HG02623 (cell line): ENCODE data around the gene RPP30.

Experiments used
- ATAC-seq: cut with Tn5 transposase; IDR thresholded peaks from one replicate; pipeline ENCODE4 v1.9.1; 2021; ENCODE audit warnings: moderate library complexity; ENCODE audit not compliant: unreplicated experiment

RPP30 gene

DNA sequence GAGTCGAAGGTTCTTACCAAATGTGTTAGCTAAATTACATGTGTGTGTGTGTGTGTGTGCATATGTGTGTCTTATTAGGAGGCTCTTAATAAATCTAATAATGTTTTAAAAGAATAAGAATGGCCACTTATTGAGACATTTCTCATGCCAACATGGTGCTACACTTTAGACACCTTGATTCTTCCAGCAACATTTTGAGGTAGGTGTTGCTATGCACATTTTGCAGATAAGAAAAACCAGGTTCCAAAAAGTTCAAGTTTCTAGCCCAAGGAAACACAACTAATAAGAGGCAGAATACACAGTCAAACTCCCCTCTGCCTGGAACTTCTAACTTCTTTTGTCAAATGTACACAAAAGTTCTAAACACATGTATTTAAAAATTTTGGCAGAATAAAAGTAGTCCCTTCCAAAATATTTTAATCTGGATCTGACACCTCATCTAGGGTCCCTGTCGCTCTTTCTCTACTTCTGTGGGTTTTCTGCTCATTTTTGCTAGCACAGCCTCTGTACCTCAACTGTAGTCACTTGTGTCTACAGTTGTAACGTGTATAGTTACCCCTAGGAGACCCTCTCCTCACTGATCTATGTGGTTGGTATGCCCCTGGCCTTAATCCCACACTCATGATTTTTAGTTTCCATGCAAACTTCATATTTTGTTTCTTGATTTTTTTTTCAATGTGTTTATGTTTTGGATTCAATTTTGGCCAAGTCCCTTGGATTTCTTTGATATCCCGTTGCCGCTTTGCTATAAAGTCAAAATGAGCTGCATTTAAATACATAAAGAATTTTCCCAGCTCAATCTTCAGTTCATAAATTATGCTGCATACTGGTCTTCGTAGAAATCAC is 44.8 kb downstream of the RPP30 start:
- ATAC-seq, result no peak

DNA sequence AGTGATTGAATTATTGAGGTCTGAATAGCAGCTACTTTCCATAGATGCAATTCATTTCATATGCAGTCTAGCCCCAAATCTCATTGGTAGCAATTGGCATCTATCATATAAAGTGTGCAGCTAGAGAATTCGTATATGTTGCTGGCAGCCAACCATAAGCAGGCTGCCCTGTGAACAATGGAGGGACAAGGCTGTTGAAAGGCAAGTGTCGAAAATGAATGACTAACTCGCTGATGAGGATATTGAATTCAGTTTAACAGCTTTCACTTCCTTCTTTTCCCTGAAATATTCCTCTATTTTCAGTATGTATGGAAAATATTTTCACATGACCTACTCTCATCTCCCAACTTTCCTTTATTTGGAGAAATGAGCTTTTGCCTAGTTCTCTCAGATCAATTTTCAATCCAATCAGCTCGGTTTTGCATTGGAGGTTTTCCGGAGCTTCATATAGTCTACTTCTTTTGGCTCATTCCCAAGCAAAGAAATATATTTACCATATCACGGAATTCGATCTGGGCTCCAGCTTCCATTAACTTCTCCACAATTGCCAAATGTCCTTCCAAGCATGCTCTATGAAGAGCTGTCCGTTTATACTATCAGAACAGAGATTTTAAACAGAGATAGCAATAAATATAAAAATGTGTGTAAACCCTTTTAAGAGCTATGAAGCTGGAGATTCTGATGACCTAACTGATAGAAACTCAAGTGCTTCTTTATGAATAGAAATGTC is 45.6 kb downstream of the RPP30 start:
- no peak for ATAC-seq

GRCh38 chr10:90917968-90918318 is 46.2 kb downstream of the RPP30 start:
- ATAC-seq, result no peak

- ATAC-seq, result no peak
These were observed 48.2 kb downstream of the RPP30 start for GRCh38 chr10:90919683-90920574.

- no peak for ATAC-seq
These were observed 49.4 kb downstream of the RPP30 start, which contains the start of gene ANKRD1 for GRCh38 chr10:90920986-90921666. Gene ANKRD1, minus strand, starts transcription at chr10:90921087. Its CDS starts 60 bp downstream, at chr10:90921027.

- no peak for ATAC-seq
These were observed 50.1 kb downstream of the RPP30 start for GRCh38 chr10:90921906-90922305.

- no peak for ATAC-seq
These were observed 51.4 kb downstream of the RPP30 start for GRCh38 chr10:90923111-90923731.

DNA sequence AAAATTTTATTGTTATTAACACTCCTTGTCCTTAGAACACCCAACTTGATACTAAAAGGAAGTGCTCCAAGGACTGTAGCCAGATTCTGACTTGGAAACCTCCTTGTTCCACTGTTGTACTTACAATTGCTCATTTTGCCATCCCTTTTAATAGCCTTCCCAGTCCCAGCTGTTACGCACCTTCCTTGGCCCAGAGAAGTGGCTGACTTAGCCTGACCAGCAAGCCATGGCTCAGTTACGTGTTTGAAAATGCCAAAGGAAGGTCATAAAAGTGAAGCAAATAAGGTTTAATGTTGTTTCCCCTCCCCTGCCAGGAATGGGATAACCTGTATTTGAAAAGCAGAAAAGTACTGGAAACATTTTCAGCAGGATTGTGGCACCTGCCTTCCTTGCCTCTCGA is 52.8 kb downstream of the RPP30 start:
- ATAC-seq, result no peak

- ATAC-seq, result no peak
These were observed 53.6 kb downstream of the RPP30 start for GRCh38 chr10:90925079-90926029.

- no peak for ATAC-seq
These were observed 55.5 kb downstream of the RPP30 start for GRCh38 chr10:90927293-90927692.

- no peak for ATAC-seq
These were observed 57.4 kb downstream of the RPP30 start for GRCh38 chr10:90929179-90929578.

DNA sequence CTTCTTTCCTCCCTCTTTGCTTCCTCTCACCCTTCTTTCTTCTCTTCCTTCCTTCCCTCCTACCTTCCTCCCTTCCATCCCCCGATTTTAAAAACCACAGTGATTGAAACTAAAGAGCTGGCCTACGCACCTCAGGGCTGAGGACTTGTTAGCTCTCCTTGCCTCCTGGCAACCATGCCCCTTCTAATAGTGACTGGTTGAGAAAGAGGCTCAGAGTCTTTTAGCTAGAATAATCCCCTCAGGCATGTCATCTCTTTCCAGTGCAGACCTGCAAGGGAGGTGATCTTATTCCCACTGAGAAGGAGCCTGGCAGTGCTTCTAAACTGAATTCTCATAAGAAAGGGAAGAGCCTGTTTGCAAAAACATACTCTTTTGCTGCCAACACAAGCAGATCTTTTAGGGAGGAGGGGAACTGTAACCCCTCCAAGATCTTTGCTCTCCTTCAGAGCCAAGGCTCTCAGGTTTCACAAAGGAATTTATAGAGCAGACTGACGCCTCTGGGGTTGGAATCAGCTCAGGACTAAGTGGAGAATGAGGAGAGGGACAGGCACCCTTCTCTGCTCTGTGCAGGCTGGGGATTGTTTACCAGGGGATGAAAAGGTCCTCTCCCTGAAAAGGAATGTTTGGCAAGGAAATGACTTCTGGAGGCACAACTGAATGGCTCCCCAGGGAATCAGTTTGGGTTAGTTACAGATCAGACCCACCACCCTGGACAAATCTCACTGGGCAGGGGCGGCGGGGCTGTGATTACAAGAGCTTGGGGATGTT is 58.5 kb downstream of the RPP30 start:
- no peak for ATAC-seq

DNA sequence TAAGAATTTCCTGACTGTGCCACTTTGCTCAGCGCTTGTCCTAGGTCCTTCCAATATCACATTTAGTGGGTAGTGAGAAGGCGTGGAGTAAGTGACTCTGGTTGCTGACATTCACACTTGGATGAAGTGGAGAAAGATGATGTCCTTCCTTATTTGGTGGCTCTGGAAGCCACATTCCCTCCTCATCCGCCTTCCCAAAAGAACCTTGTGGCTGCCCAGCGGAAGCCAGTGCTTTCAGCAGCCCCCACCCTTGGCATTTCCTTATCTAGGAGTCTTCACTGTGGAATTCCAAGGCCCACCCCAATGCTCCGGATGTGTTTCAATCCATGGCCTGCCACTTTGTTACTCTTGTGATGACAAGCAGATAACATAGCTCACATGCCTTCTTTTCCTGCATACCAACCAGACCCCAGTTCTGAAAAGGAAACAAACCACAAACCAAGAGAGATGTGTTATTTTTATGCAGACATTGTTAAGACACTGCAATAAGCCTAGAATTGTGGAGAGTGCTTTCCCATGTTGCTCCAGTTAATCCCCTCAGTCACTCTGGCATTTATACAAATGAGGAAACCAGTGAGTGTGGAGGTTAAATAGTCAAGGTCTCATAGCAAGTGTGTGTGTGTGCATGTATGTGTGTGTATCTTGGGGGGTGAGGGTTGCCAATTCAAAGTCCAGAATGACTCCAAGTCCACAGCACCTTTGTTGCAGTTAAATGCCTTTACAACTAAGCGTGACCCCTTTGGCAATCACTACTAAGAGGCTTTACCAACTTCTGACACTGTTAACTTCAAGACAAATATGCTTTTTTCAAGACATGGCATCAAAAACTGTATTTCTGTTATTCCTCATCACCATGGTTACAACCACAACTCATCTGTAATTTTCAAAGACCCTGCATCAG is 59.4 kb downstream of the RPP30 start:
- ATAC-seq, result no peak

- no peak for ATAC-seq
These were observed 64.0 kb downstream of the RPP30 start for GRCh38 chr10:90935581-90936275.

DNA sequence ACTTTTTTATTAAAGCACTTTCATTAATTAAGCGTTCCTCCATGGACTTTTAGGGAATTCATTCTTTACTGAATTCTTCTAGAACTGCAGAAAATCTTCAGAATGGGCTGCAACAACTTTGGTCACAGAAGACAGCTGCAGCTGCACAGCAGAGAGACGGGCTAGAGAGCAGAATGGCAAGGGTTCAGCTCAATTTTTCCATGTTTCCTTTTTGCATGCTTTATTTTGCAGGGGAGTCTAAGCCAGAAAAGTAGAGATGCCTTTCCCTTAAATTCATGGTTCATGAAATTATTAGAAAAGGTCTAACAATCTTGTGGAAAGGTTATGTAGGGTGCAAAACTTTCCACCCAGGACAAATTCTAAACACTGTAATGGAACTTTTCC is 64.5 kb downstream of the RPP30 start:
- ATAC-seq, result no peak

DNA sequence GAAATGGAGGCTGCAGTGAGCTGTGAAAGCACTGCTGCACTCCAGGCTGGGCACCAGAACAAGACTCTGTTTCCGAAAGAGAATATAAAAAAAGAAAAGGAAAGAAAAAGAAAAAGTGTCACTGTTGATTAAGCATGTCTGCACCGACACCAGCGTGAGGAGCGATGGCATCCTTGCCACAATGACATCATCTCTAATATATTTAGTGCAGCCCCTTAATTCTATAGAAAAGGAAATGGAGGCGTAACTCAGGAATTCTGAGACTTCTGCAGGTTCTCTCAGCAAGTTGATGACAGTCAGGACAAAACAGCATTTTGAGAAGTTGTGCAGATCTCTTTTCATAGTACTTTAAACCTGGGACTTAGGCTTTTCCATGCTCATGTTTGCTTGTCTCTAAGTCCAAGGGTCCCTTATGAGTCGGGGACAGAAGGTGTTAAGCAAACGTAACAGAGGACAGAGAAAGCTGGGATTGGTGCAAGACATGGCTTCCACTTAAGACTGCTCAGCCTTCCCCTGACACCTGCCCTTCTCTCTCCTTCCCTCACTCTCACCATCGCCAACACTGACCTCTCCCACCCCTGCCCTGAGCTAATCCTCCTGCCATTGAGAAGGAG is 66.0 kb downstream of the RPP30 start:
- ATAC-seq, result no peak
